ENCODE results near the gene ONECUT3. TPM values are rescaled to one million over a fixed set of nuclear protein-coding genes. Genes with fewer than 3 reads are reported as not detected.

The ONECUT3 gene
- total RNA-seq, 4 donors from 2014 or later, result not detected

- no peak overlapping the region for H3K4me3 ChIP-seq (ENCODE audit: low read depth, poor library complexity, severe bottlenecking)
- intact Hi-C loops (cut with DNase I; ENCODE audit: low total_unique reads), result no loop called here
- TF ChIP-seq CTCF (IDR thresholded peaks at IDR 0.05) (no peak), POLR2A (IDR thresholded peaks at IDR 0.05) (no peak)
- 3 to 4% methylated on average over 28 to 30 of the region's 30 CpGs for WGBS, 2 donors
- no peak for DNase-seq (ENCODE audit: low spot score in 2 of 2)
These were observed 8.4 kb downstream of the ONECUT3 start for GRCh38 chr19:1761528-1762242.

GRCh38 chr19:1762243-1763117 lies 9.2 kb downstream of the ONECUT3 start:
- H3K4me3 ChIP-seq (ENCODE audit: low read depth, poor library complexity, severe bottlenecking), result no peak overlapping the region
- TF ChIP-seq CTCF (IDR thresholded peaks at IDR 0.05) (no peak), POLR2A (IDR thresholded peaks at IDR 0.05) (no peak)
- intact Hi-C loops (cut with DNase I; ENCODE audit: low total_unique reads), result no loop called here
- DNase-seq (ENCODE audit: low spot score in 2 of 2), result no peak
- 2 to 4% methylated on average over 23 to 37 of the region's 56 CpGs for WGBS, 2 donors

- intact Hi-C loops (cut with DNase I; ENCODE audit: low total_unique reads), result no loop called here
- WGBS, 2 donors, result 7 to 8% methylated on average over 38 to 39 of the region's 39 CpGs
- no peak for TF ChIP-seq CTCF (IDR thresholded peaks at IDR 0.05)
- TF ChIP-seq POLR2A (IDR thresholded peaks at IDR 0.05), result no peak
- no peak overlapping the region for H3K4me3 ChIP-seq (ENCODE audit: low read depth, poor library complexity, severe bottlenecking)
- DNase-seq (ENCODE audit: low spot score in 2 of 2), result no peak
These were observed 10.6 kb downstream of the ONECUT3 start for GRCh38 chr19:1763648-1764639.

GRCh38 chr19:1764729-1765128 lies 11.4 kb downstream of the ONECUT3 start:
- intact Hi-C loops (cut with DNase I; ENCODE audit: low total_unique reads), result no loop called here
- WGBS, 2 donors, result 10% methylated on average over 5 to 15 of the region's 15 CpGs
- TF ChIP-seq POLR2A (IDR thresholded peaks at IDR 0.05) (no peak), CTCF (IDR thresholded peaks at IDR 0.05) (no peak)
- H3K4me3 ChIP-seq (ENCODE audit: low read depth, poor library complexity, severe bottlenecking), result no peak overlapping the region
- DNase-seq (ENCODE audit: low spot score in 2 of 2), result no peak

- TF ChIP-seq CTCF (IDR thresholded peaks at IDR 0.05) (no peak), POLR2A (IDR thresholded peaks at IDR 0.05) (no peak)
- 11 to 13% methylated on average over 24 to 31 of the region's 33 CpGs for WGBS, 2 donors
- H3K4me3 ChIP-seq (ENCODE audit: low read depth, poor library complexity, severe bottlenecking), result no peak overlapping the region
- DNase-seq (ENCODE audit: low spot score in 2 of 2), result no peak
- intact Hi-C loops (cut with DNase I; ENCODE audit: low total_unique reads), result no loop called here
These were observed 12.1 kb downstream of the ONECUT3 start for GRCh38 chr19:1765232-1765903.

All from lower leg skin (tissue), 4 donors.